Measurements from ENCODE around the gene GLS2. TPM values are rescaled to one million over a fixed set of nuclear protein-coding genes. Genes with fewer than 3 reads are reported as not detected.
"Not testable (repeated sequence)": the region's sequence is repeated elsewhere in the genome, so short reads cannot be mapped to it uniquely, and the experiment has no call there.

The GLS2 gene
- total RNA-seq, 2 donors from 2014 or later = 0.96 to 1.7 TPM

GRCh38 chr12:56454557-56454956 is 33.4 kb downstream of the GLS2 start, which contains the start of gene MIP:
TSS of gene MIP (minus strand) at chr12:56454657. CDS start at chr12:56454613, 44 bp downstream.
- no peak within 1 kb of the TSS for H3K27ac ChIP-seq
- H3K27me3 ChIP-seq = no peaks in the 10 kb centered on the region
- H3K9me3 ChIP-seq = no peaks in the 10 kb centered on the region
- no peak for DNase-seq (ENCODE audit: low spot score)
- TF ChIP-seq, protein P1, sequence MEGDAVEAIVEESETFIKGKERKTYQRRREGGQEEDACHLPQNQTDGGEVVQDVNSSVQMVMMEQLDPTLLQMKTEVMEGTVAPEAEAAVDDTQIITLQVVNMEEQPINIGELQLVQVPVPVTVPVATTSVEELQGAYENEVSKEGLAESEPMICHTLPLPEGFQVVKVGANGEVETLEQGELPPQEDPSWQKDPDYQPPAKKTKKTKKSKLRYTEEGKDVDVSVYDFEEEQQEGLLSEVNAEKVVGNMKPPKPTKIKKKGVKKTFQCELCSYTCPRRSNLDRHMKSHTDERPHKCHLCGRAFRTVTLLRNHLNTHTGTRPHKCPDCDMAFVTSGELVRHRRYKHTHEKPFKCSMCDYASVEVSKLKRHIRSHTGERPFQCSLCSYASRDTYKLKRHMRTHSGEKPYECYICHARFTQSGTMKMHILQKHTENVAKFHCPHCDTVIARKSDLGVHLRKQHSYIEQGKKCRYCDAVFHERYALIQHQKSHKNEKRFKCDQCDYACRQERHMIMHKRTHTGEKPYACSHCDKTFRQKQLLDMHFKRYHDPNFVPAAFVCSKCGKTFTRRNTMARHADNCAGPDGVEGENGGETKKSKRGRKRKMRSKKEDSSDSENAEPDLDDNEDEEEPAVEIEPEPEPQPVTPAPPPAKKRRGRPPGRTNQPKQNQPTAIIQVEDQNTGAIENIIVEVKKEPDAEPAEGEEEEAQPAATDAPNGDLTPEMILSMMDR (IDR thresholded peaks at IDR 0.05) = no peak
- peaks cover 0 to 5% of the 10 kb centered on the region in 2 donors for H3K4me1 ChIP-seq
- H3K36me3 ChIP-seq = no peaks in the 10 kb centered on the region
- H3K4me3 ChIP-seq = no peak within 1 kb of the TSS

- no peaks in the 10 kb centered on the region for H3K27me3 ChIP-seq
Observed at GRCh38 chr12:56451147-56451546, 36.8 kb downstream of the GLS2 start.

GRCh38 chr12:56450241-56450640 is 37.7 kb downstream of the GLS2 start:
- no peaks in the 10 kb centered on the region for H3K36me3 ChIP-seq
- TF ChIP-seq, protein P1 (IDR thresholded peaks at IDR 0.05) = no peak
- H3K9me3 ChIP-seq = no peaks in the 10 kb centered on the region
- H3K4me1 ChIP-seq = peaks cover 0 to 13% of the 10 kb centered on the region in 2 donors
- H3K27ac ChIP-seq = no peak overlapping the region
- H3K27me3 ChIP-seq = no peaks in the 10 kb centered on the region
- no peak for DNase-seq (ENCODE audit: low spot score)
- H3K4me3 ChIP-seq = no peak overlapping the region

More at GRCh38 chr12:56451147-56451546, 36.8 kb downstream of the GLS2 start:
- H3K9me3 ChIP-seq = no peaks in the 10 kb centered on the region
- TF ChIP-seq, protein P1 (IDR thresholded peaks at IDR 0.05) = no peak
- no peaks in the 10 kb centered on the region for H3K36me3 ChIP-seq
- H3K4me3 ChIP-seq = no peak overlapping the region
- peaks cover 0 to 13% of the 10 kb centered on the region in 2 donors for H3K4me1 ChIP-seq
- H3K27ac ChIP-seq = no peak overlapping the region
- no peak for DNase-seq (ENCODE audit: low spot score)

DNA sequence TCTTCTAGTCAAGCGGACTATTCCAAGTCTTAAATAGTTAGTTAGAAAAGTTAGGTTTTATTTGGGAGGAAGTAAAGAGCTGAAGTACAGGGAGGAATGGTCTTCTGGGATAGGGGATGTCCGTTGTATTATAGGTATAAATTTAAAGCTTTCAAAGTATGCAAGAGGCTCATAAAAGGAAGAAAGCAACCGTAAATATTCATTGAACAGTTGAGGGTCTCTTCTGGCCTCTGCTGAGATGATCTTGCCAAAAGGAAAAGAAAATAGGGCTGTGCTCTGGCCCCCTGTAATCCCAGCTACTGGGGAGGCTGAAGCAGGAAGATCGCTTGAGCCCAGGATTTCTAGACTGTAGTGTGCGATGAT is 38.4 kb downstream of the GLS2 start:
- H3K36me3 ChIP-seq = no peaks in the 10 kb centered on the region
- H3K27me3 ChIP-seq = no peaks in the 10 kb centered on the region
- H3K4me3 ChIP-seq = peak overlapping the region; percentile 65 to 70
- DNase-seq (ENCODE audit: low spot score) = no peak
- peaks cover 0 to 13% of the 10 kb centered on the region in 2 donors for H3K4me1 ChIP-seq
- TF ChIP-seq, protein P1 (IDR thresholded peaks at IDR 0.05) = no peak
- peak overlapping the region; percentile 86 to 91 for H3K27ac ChIP-seq
- H3K9me3 ChIP-seq = no peaks in the 10 kb centered on the region

- peak within 1 kb of the TSS; percentile 65 to 70 for H3K4me3 ChIP-seq
- peak within 1 kb of the TSS; percentile 86 to 91 for H3K27ac ChIP-seq
- H3K4me1 ChIP-seq = peaks cover 0 to 13% of the 10 kb centered on the region in 2 donors
- TF ChIP-seq, protein P1 (IDR thresholded peaks at IDR 0.05) = peak in 1 of 2 donors; percentile 39
- no peaks in the 10 kb centered on the region for H3K36me3 ChIP-seq
- DNase-seq (ENCODE audit: low spot score) = peak; percentile 88
- H3K9me3 ChIP-seq = no peaks in the 10 kb centered on the region
- H3K27me3 ChIP-seq = no peaks in the 10 kb centered on the region
Observed at GRCh38 chr12:56448860-56449621, 38.9 kb downstream of the GLS2 start, which contains the start of gene TIMELESS. TSS of gene TIMELESS (minus strand) at chr12:56449426. CDS start at chr12:56434170, 15,256 bp downstream.

DNA sequence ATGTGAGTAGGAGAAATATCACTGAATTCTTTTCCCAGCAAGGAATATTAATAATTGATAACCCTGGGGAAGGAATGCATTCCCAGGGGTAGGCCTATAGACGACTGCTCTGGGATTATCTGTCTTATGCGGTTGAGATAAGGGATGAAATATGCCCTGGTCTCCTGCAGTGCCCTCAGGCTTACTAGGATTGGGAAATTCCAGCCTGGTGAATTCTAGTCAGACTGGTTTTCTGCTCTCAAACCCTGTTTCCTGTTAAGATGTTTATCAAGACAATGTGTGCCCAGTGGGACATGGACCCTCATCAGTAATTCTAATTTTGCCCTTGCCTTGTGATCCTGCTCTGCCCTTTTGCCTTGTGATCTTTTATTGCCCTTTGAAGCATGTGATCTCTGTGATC is 44.8 kb downstream of the GLS2 start:
- not testable (repeated sequence) for DNase-seq (ENCODE audit: low spot score); H3K4me1 ChIP-seq; H3K36me3 ChIP-seq; H3K27ac ChIP-seq; H3K4me3 ChIP-seq; H3K27me3 ChIP-seq; H3K9me3 ChIP-seq

All from right atrium auricular region (tissue), 2 donors.